DND-41 (cell line): ENCODE results near the gene ACOT13.
"Not testable (repeated sequence)": the region's sequence is repeated elsewhere in the genome, so short reads cannot be mapped to it uniquely, and the experiment has no call there.

Experiments used
- ATAC-seq: fragments of 200-7000 bp; cut with Tn5 transposase; 3 replicates; pipeline ENCODE4 v1.9.1; 2021; ENCODE audit warnings: low read depth; ENCODE audit not compliant: insufficient read depth
- DNase-seq: peaks from one replicate; pipeline ENCODE4 v3.0.0-alpha.2; 2020
- H2AFZ ChIP-seq: 2 replicates; pipeline ENCODE4 v1.6.0; 2012; ENCODE audit warnings: low read depth, low read length
- H3K27ac ChIP-seq: 2 replicates; pipeline ENCODE4 v1.5.1; 2012; ENCODE audit warnings: low read length, inconsistent platforms
- H3K27me3 ChIP-seq: fragments of 200-600 bp; sonication (generic); 2 replicates; pipeline ENCODE4 v1.6.0; 2012; ENCODE audit warnings: low read length, mild to moderate bottlenecking, inconsistent platforms; ENCODE audit not compliant: insufficient read depth, poor library complexity
- H3K36me3 ChIP-seq: 2 replicates; pipeline ENCODE4 v1.5.1; 2012; ENCODE audit warnings: low read length, inconsistent platforms; ENCODE audit not compliant: insufficient read depth
- H3K4me1 ChIP-seq: 2 replicates; pipeline ENCODE4 v1.5.1; 2012; ENCODE audit warnings: mild to moderate bottlenecking, low read length; ENCODE audit not compliant: insufficient read depth
- H3K4me2 ChIP-seq: 2 replicates; pipeline ENCODE4 v1.6.0; 2012; ENCODE audit warnings: mild to moderate bottlenecking, moderate library complexity, low read length, inconsistent platforms; ENCODE audit not compliant: insufficient read depth
- H3K4me3 ChIP-seq, 2 experiments: fragments of 200-600 bp in 1 of 2; shearing (Covaris generic) in 1 of 2; 2 replicates each; pipeline ENCODE4 v1.5.1; 2012 to 2016; ENCODE audit warnings: inconsistent platforms in 2 of 2, low read length in 2 of 2, mild to moderate bottlenecking in 2 of 2, low read depth in 1 of 2, moderate library complexity in 1 of 2
- H3K79me2 ChIP-seq: 2 replicates; pipeline ENCODE4 v1.6.0; 2012; ENCODE audit warnings: low read length, inconsistent platforms; ENCODE audit not compliant: insufficient read depth
- H3K9ac ChIP-seq: 2 replicates; pipeline ENCODE4 v1.6.0; 2012; ENCODE audit warnings: low read depth, mild to moderate bottlenecking, inconsistent platforms, low read length, moderate library complexity
- H3K9me3 ChIP-seq: 2 replicates; pipeline ENCODE4 v1.5.1; 2012; ENCODE audit warnings: low read length, moderate library complexity, mild to moderate bottlenecking, inconsistent platforms; ENCODE audit not compliant: insufficient read depth, severe bottlenecking
- H4K20me1 ChIP-seq: 2 replicates; pipeline ENCODE4 v1.6.0; 2012; ENCODE audit warnings: low read length; ENCODE audit not compliant: insufficient read depth
- CTCF ChIP-seq: IDR thresholded peaks from 2 replicates; pipeline ENCODE4 v1.5.1; 2012; ENCODE audit warnings: borderline replicate concordance, low read length, moderate library complexity, mild to moderate bottlenecking; ENCODE audit not compliant: poor library complexity, severe bottlenecking; ENCODE audit errors: extremely low read depth
- EZH2 ChIP-seq: IDR thresholded peaks from 3 replicates; pipeline ENCODE4 v1.6.1; 2012; ENCODE audit warnings: borderline replicate concordance, low read depth, mild to moderate bottlenecking, moderate library complexity, low read length, inconsistent platforms; ENCODE audit not compliant: severe bottlenecking

Gene ACOT13

GRCh38 chr6:24636681-24637080, 30.2 kb upstream of the ACOT13 start:
- Histone ChIP-seq H3K9ac (no peak overlapping the region), H3K79me2 (no peaks in the 10 kb centered on the region), H3K36me3 (no peaks in the 10 kb centered on the region)

GRCh38 chr6:24640166-24640565, 26.7 kb upstream of the ACOT13 start:
- TF ChIP-seq EZH2 (no peak), CTCF (no peak)
- no peak overlapping the region for H3K4me2 ChIP-seq
- H3K9me3 ChIP-seq: no peaks in the 10 kb centered on the region
- H3K36me3 ChIP-seq: no peaks in the 10 kb centered on the region
- DNase-seq (no peak), ATAC-seq (no peak)
- H3K79me2 ChIP-seq: no peaks in the 10 kb centered on the region
- H3K4me3 ChIP-seq: no peak overlapping the region
- H3K27ac ChIP-seq: no peak overlapping the region
- no peak overlapping the region for H3K9ac ChIP-seq
- no peak overlapping the region for H2AFZ ChIP-seq
- H4K20me1 ChIP-seq: no peaks in the 10 kb centered on the region
- H3K27me3 ChIP-seq: peaks cover 10% of the 10 kb centered on the region
- peaks cover under 1% of the 10 kb centered on the region; the same call in 1 of the 2 replicates for H3K4me1 ChIP-seq

More at GRCh38 chr6:24636681-24637080, 30.2 kb upstream of the ACOT13 start:
- no peaks in the 10 kb centered on the region for H3K9me3 ChIP-seq
- TF ChIP-seq CTCF (no peak), EZH2 (no peak)
- no peak overlapping the region for H3K27ac ChIP-seq
- DNase-seq (no peak), ATAC-seq (no peak)
- H3K4me2 ChIP-seq: no peak overlapping the region
- no peaks in the 10 kb centered on the region for H4K20me1 ChIP-seq
- H3K4me3 ChIP-seq: no peak overlapping the region
- H2AFZ ChIP-seq: no peak overlapping the region
- H3K27me3 ChIP-seq: peaks cover 14% of the 10 kb centered on the region
- no peaks in the 10 kb centered on the region for H3K4me1 ChIP-seq

GRCh38 chr6:24640631-24641030, 26.2 kb upstream of the ACOT13 start:
- not testable (repeated sequence) for ATAC-seq, H3K4me2 ChIP-seq, H3K9me3 ChIP-seq, H3K9ac ChIP-seq, H3K79me2 ChIP-seq, H3K4me3 ChIP-seq, H3K27ac ChIP-seq, H2AFZ ChIP-seq, H3K4me1 ChIP-seq, H3K36me3 ChIP-seq, DNase-seq, H4K20me1 ChIP-seq
- peaks cover 15% of the 10 kb centered on the region for H3K27me3 ChIP-seq

GRCh38 chr6:24642061-24642460, 24.8 kb upstream of the ACOT13 start:
- Histone ChIP-seq H3K9ac (no peak overlapping the region), H3K79me2 (no peaks in the 10 kb centered on the region), H3K4me3 (no peak overlapping the region), H3K9me3 (no peaks in the 10 kb centered on the region), H4K20me1 (no peaks in the 10 kb centered on the region), H3K4me2 (no peak overlapping the region), H3K27ac (no peak overlapping the region), H3K36me3 (no peaks in the 10 kb centered on the region), H2AFZ (no peak overlapping the region), H3K27me3 (peaks cover 17% of the 10 kb centered on the region), H3K4me1 (peaks cover 17% of the 10 kb centered on the region)
- TF ChIP-seq CTCF (no peak), EZH2 (no peak)
- no peak for ATAC-seq
- DNase-seq: no peak
